ENCODE results near the gene GSG1L. TPM values are rescaled to one million over a fixed set of nuclear protein-coding genes. Genes with fewer than 3 reads are reported as not detected.

The GSG1L gene
- polyA plus RNA-seq, 1 donor (not counting 4 experiments of a cell fraction or from before 2014, with no cell fraction given): not detected

DNA sequence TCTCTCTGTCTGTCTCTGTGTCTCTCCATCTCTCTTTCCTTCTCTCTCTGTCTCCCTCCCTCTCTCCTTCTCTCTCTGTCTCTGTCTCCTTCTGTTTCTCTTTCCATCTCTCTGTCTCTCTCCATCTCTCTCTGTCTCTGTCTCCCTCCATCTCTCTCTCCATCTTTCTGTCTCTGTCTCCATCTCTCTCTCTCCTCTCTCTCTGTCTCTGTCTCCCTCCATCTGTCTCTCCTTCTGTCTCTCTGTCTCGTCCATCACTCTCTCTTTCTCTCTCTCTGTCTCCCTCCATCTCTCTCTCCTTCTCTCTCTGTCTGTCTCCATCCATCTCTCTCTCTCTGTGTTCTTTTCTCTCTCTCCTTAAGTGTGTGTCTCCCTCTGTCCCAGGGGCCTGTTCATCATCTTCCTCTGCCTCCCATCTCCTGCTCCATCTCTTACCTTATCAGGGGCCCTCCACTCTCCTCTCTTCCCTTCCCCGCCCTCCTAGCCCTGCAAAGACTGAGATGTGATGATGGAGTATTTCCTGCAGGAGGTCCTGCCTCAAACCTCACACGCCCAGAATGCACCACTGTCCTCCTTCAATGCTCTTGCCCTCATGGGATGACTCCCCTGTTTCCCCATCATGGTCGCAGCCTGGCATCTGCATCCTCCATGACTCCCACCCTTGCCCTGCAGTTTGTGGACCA is 193.3 kb downstream of the GSG1L start:
- dilution Hi-C loops (cut with MboI; ENCODE audit: extremely low pct_ligation_motif_present, low sequenced_read_pairs): no loop called here
- no peaks in the 10 kb centered on the region for H3K36me3 ChIP-seq (ENCODE audit: control insufficient read depth in 2 of 2, extremely low read depth in 1 of 2, insufficient read depth in 2 of 2, low read length in 2 of 2)
- H3K79me2 ChIP-seq (ENCODE audit: control insufficient read depth, insufficient read depth, low read length): no peaks in the 10 kb centered on the region
- H4K20me1 ChIP-seq (ENCODE audit: control insufficient read depth, extremely low read depth, insufficient read depth, low read length): no peaks in the 10 kb centered on the region
- DNase-seq (ENCODE audit: low read depth, low spot score) (no peak), FAIRE-seq (no peak)
- no peak overlapping the region for H2AFZ ChIP-seq (ENCODE audit: control insufficient read depth, low read length)
- H3K9ac ChIP-seq (ENCODE audit: control insufficient read depth, extremely low read depth, insufficient read depth, low read length): no peak overlapping the region
- TF ChIP-seq, protein P1, sequence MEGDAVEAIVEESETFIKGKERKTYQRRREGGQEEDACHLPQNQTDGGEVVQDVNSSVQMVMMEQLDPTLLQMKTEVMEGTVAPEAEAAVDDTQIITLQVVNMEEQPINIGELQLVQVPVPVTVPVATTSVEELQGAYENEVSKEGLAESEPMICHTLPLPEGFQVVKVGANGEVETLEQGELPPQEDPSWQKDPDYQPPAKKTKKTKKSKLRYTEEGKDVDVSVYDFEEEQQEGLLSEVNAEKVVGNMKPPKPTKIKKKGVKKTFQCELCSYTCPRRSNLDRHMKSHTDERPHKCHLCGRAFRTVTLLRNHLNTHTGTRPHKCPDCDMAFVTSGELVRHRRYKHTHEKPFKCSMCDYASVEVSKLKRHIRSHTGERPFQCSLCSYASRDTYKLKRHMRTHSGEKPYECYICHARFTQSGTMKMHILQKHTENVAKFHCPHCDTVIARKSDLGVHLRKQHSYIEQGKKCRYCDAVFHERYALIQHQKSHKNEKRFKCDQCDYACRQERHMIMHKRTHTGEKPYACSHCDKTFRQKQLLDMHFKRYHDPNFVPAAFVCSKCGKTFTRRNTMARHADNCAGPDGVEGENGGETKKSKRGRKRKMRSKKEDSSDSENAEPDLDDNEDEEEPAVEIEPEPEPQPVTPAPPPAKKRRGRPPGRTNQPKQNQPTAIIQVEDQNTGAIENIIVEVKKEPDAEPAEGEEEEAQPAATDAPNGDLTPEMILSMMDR (optimal IDR thresholded peaks at IDR 0.05 in 1 of 3, IDR thresholded peaks at IDR 0.05 in 1 of 3, conservative IDR thresholded peaks at IDR 0.05 in 1 of 3; ENCODE audit: extremely low read depth in 1 of 3, insufficient read depth in 2 of 3, low read length in 3 of 3): no peak
- no peak for TF ChIP-seq EZH2 (IDR thresholded peaks at IDR 0.05; ENCODE audit: low read length)
- H3K27ac ChIP-seq (ENCODE audit: control insufficient read depth, insufficient read depth, low read length): no peak overlapping the region
- no peaks in the 10 kb centered on the region for H3K4me1 ChIP-seq (ENCODE audit: control insufficient read depth, extremely low read depth, insufficient read depth, low read length)
- no peaks in the 10 kb centered on the region for H3K27me3 ChIP-seq (ENCODE audit: control insufficient read depth, extremely low read depth, insufficient read depth, low read length)
- H3K9me1 ChIP-seq (ENCODE audit: control insufficient read depth, extremely low read depth, insufficient read depth, low read length): no peaks in the 10 kb centered on the region
- H3K4me2 ChIP-seq (ENCODE audit: control insufficient read depth, extremely low read depth, insufficient read depth, low read depth, low read length): no peak overlapping the region
- H3K9me3 ChIP-seq (ENCODE audit: control insufficient read depth, low read depth, low read length): peaks cover 4% of the 10 kb centered on the region
- no peak overlapping the region for H3K4me3 ChIP-seq (ENCODE audit: control insufficient read depth in 2 of 3, extremely low read depth in 1 of 3, insufficient read depth in 2 of 3, low read depth in 1 of 3, low read length in 3 of 3)

DNA sequence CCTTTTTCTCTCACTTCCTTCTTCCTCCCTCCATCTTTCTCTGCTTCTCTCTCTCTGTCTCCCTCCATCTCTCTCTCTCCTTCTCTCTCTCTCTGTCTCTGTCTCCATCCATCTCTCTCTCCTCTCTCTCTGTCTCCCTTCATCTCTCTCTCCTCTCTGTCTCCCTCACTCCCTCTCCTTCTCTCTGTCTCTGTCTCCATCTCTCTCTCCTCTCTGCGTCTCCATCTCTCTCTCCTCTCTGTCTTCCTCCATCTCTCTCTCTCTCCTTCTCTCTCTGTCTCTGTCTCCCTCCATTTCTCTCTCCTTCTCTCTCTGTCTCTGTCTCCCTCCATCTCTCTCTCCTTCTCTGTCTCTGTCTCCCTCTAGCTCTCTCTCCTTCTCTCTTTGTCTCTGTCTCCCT is 194.1 kb downstream of the GSG1L start:
- Histone ChIP-seq H3K4me3 (ENCODE audit: control insufficient read depth in 2 of 3, extremely low read depth in 1 of 3, insufficient read depth in 2 of 3, low read depth in 1 of 3, low read length in 3 of 3) (no peak overlapping the region), H3K9ac (ENCODE audit: control insufficient read depth, extremely low read depth, insufficient read depth, low read length) (no peak overlapping the region), H3K36me3 (ENCODE audit: control insufficient read depth in 2 of 2, extremely low read depth in 1 of 2, insufficient read depth in 2 of 2, low read length in 2 of 2) (no peaks in the 10 kb centered on the region), H3K27ac (ENCODE audit: control insufficient read depth, insufficient read depth, low read length) (no peak overlapping the region), H3K27me3 (ENCODE audit: control insufficient read depth, extremely low read depth, insufficient read depth, low read length) (no peaks in the 10 kb centered on the region), H3K9me3 (ENCODE audit: control insufficient read depth, low read depth, low read length) (peaks cover 1% of the 10 kb centered on the region), H2AFZ (ENCODE audit: control insufficient read depth, low read length) (no peak overlapping the region), H4K20me1 (ENCODE audit: control insufficient read depth, extremely low read depth, insufficient read depth, low read length) (no peaks in the 10 kb centered on the region), H3K4me2 (ENCODE audit: control insufficient read depth, extremely low read depth, insufficient read depth, low read depth, low read length) (no peak overlapping the region), H3K4me1 (ENCODE audit: control insufficient read depth, extremely low read depth, insufficient read depth, low read length) (no peaks in the 10 kb centered on the region), H3K9me1 (ENCODE audit: control insufficient read depth, extremely low read depth, insufficient read depth, low read length) (no peaks in the 10 kb centered on the region), H3K79me2 (ENCODE audit: control insufficient read depth, insufficient read depth, low read length) (no peaks in the 10 kb centered on the region)
- FAIRE-seq (no peak), DNase-seq (ENCODE audit: low read depth, low spot score) (no peak)
- TF ChIP-seq EZH2 (IDR thresholded peaks at IDR 0.05; ENCODE audit: low read length): no peak
- TF ChIP-seq, protein P1 (optimal IDR thresholded peaks at IDR 0.05 in 1 of 3, IDR thresholded peaks at IDR 0.05 in 1 of 3, conservative IDR thresholded peaks at IDR 0.05 in 1 of 3; ENCODE audit: extremely low read depth in 1 of 3, insufficient read depth in 2 of 3, low read length in 3 of 3): no peak
- dilution Hi-C loops (cut with MboI; ENCODE audit: extremely low pct_ligation_motif_present, low sequenced_read_pairs): no loop called here

All from keratinocyte (primary cell).